ENCODE results near the gene SYNPO.

The SYNPO gene

GRCh38 chr5:150625831-150626746 lies 14.4 kb upstream of the SYNPO start:
- DNase-seq (ENCODE audit: extremely low spot score), result no peak
- TF ChIP-seq HDGF (IDR thresholded peaks at IDR 0.05; ENCODE audit: borderline replicate concordance) (no peak), L3MBTL2 (conservative IDR thresholded peaks at IDR 0.05) (no peak)
- POLR2A ChIA-PET, result interaction anchor here (1.0 kb wide), 2 partner anchors 12 to 29 kb away, joined by 3 read pairs; no protein-coding TSS in a partner anchor
- CTCF ChIA-PET, result interaction anchor here (0.7 to 1.1 kb wide), 3 partner anchors 8 to 894 kb away, joined by 3 to 4 read pairs (median 3); partner anchors contain the start of gene SYNPO

DNA sequence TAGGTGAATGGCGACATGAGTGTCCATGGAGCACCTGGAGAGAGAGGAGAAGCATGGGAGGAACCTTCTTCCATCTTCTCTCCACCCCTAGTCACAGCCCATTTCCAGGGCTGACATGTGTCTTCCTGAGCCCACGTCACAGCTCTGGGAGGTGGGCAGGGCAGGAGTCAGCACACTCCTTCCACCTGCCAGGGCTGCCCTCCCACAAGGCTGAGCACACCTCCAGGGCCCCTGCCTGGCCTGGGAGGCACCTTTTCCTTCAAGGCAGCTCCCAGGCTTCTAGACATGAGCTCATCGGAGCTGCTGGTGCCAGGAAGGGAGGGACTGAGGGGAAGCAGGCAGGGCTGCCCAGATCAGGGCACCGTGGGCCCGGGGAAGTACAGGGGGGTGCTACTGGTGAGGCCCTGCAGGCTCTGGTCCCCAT lies 13.6 kb upstream of the SYNPO start:
- CTCF ChIA-PET, result interaction anchor here (0.8 to 1.1 kb wide), 2 partner anchors 13 to 894 kb away, joined by 3 to 4 read pairs; partner anchors contain the start of gene SYNPO
- no peak for DNase-seq (ENCODE audit: extremely low spot score)
- POLR2A ChIA-PET, result interaction anchor here (1.0 to 1.4 kb wide), 3 partner anchors 11 to 74 kb away, joined by 3 to 4 read pairs (median 3); partner anchors contain the start of gene RBM22
- no peak for TF ChIP-seq ZNF384 (IDR thresholded peaks at IDR 0.05)
- TF ChIP-seq CTBP1 (IDR thresholded peaks at IDR 0.05; ENCODE audit: borderline replicate concordance), result no peak
- no peak for TF ChIP-seq HDGF (IDR thresholded peaks at IDR 0.05; ENCODE audit: borderline replicate concordance)
- TF ChIP-seq BHLHE40 (IDR thresholded peaks at IDR 0.05; ENCODE audit: borderline replicate concordance), result no peak
- TF ChIP-seq NFRKB (IDR thresholded peaks at IDR 0.05), result no peak
- no peak for TF ChIP-seq FOXM1 (IDR thresholded peaks at IDR 0.05; ENCODE audit: borderline replicate concordance)
- TF ChIP-seq FOXA1 (IDR thresholded peaks at IDR 0.05), result no peak
- TF ChIP-seq, protein P1, sequence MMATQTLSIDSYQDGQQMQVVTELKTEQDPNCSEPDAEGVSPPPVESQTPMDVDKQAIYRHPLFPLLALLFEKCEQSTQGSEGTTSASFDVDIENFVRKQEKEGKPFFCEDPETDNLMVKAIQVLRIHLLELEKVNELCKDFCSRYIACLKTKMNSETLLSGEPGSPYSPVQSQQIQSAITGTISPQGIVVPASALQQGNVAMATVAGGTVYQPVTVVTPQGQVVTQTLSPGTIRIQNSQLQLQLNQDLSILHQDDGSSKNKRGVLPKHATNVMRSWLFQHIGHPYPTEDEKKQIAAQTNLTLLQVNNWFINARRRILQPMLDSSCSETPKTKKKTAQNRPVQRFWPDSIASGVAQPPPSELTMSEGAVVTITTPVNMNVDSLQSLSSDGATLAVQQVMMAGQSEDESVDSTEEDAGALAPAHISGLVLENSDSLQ (IDR thresholded peaks at IDR 0.05), result no peak
- TF ChIP-seq TARDBP (IDR thresholded peaks at IDR 0.05), result no peak
- no peak for TF ChIP-seq LEF1 (IDR thresholded peaks at IDR 0.05; ENCODE audit: borderline replicate concordance)
- TF ChIP-seq SP1 (IDR thresholded peaks at IDR 0.05), result no peak
- no peak for TF ChIP-seq FOXK2 (IDR thresholded peaks at IDR 0.05)
- TF ChIP-seq L3MBTL2 (conservative IDR thresholded peaks at IDR 0.05), result no peak

- POLR2A ChIA-PET, result interaction anchor here (1.4 kb wide), 1 partner anchor 73 kb away, joined by 4 read pairs; the partner anchor contains the start of gene RBM22
- TF ChIP-seq ELF4 (IDR thresholded peaks at IDR 0.05) (no peak), SUZ12 (IDR thresholded peaks at IDR 0.05) (no peak), BHLHE40 (IDR thresholded peaks at IDR 0.05; ENCODE audit: borderline replicate concordance) (no peak), TARDBP (IDR thresholded peaks at IDR 0.05) (no peak), FOXK2 (IDR thresholded peaks at IDR 0.05) (no peak), L3MBTL2 (conservative IDR thresholded peaks at IDR 0.05) (no peak), LEF1 (IDR thresholded peaks at IDR 0.05; ENCODE audit: borderline replicate concordance) (no peak), ZNF384 (IDR thresholded peaks at IDR 0.05) (no peak), CTBP1 (IDR thresholded peaks at IDR 0.05; ENCODE audit: borderline replicate concordance) (no peak), SP1 (IDR thresholded peaks at IDR 0.05) (no peak), NFRKB (IDR thresholded peaks at IDR 0.05) (no peak), ARNT (IDR thresholded peaks at IDR 0.05) (no peak), FOXM1 (IDR thresholded peaks at IDR 0.05; ENCODE audit: borderline replicate concordance) (no peak), FOXA1 (IDR thresholded peaks at IDR 0.05) (no peak), HDGF (IDR thresholded peaks at IDR 0.05; ENCODE audit: borderline replicate concordance) (no peak)
- TF ChIP-seq, protein P1 (IDR thresholded peaks at IDR 0.05), result no peak
- CTCF ChIA-PET, result interaction anchor here (0.6 kb wide), 1 partner anchor 15 kb away, joined by 3 read pairs; no protein-coding TSS in a partner anchor
- DNase-seq (ENCODE audit: extremely low spot score), result no peak
Observed at GRCh38 chr5:150627731-150628545, 12.5 kb upstream of the SYNPO start.

DNA sequence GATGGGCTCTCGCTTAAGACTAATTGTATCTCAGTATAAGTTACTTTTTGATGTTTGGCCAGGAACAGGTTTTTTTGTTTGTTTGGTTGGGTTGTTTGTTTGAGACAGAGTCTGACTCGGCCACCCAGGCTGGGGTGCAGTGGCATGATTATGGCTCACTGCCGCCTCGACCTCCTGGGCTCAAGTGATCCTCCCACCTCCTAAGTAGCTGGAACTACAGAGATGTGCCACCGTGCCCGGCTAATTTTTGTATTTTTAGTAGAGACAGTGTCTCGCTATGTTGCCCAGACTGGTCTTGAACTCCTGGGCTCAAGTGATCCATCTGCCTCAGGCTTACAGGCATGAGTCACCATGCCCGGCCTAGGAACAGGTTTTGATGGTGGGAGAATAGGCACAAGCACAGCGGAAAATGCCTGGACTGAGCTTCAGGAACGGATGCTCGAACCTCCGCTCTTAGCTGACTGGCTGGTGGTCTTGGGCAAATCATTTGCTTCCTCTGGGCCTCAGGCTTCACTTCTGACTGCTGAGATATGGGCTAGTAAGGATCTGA lies 11.4 kb upstream of the SYNPO start:
- DNase-seq (ENCODE audit: extremely low spot score), result no peak
- TF ChIP-seq, protein P1 (IDR thresholded peaks at IDR 0.05), result no peak
- no peak for TF ChIP-seq ZNF384 (IDR thresholded peaks at IDR 0.05)
- TF ChIP-seq ARNT (IDR thresholded peaks at IDR 0.05), result no peak
- no peak for TF ChIP-seq BHLHE40 (IDR thresholded peaks at IDR 0.05; ENCODE audit: borderline replicate concordance)
- no peak for TF ChIP-seq FOXM1 (IDR thresholded peaks at IDR 0.05; ENCODE audit: borderline replicate concordance)
- no peak for TF ChIP-seq TARDBP (IDR thresholded peaks at IDR 0.05)
- ChIA-PET CTCF (interaction anchor here (1.2 kb wide), 1 partner anchor 9 kb away, joined by 3 read pairs; no protein-coding TSS in a partner anchor), POLR2A (no interaction called here)

GRCh38 chr5:150630016-150630415 lies 10.4 kb upstream of the SYNPO start:
- DNase-seq (ENCODE audit: extremely low spot score), result no peak
- POLR2A ChIA-PET, result no interaction called here
- TF ChIP-seq SUZ12 (IDR thresholded peaks at IDR 0.05) (no peak), SP1 (IDR thresholded peaks at IDR 0.05) (no peak), ZNF384 (IDR thresholded peaks at IDR 0.05) (no peak), CTBP1 (IDR thresholded peaks at IDR 0.05; ENCODE audit: borderline replicate concordance) (no peak), LEF1 (IDR thresholded peaks at IDR 0.05; ENCODE audit: borderline replicate concordance) (no peak), BHLHE40 (IDR thresholded peaks at IDR 0.05; ENCODE audit: borderline replicate concordance) (no peak), HDGF (IDR thresholded peaks at IDR 0.05; ENCODE audit: borderline replicate concordance) (no peak), ARNT (IDR thresholded peaks at IDR 0.05) (no peak), NFRKB (IDR thresholded peaks at IDR 0.05) (no peak), TARDBP (IDR thresholded peaks at IDR 0.05) (no peak), FOXM1 (IDR thresholded peaks at IDR 0.05; ENCODE audit: borderline replicate concordance) (no peak), ELF4 (IDR thresholded peaks at IDR 0.05) (no peak), FOXK2 (IDR thresholded peaks at IDR 0.05) (no peak), FOXA1 (IDR thresholded peaks at IDR 0.05) (no peak), L3MBTL2 (conservative IDR thresholded peaks at IDR 0.05) (no peak)
- TF ChIP-seq, protein P1 (IDR thresholded peaks at IDR 0.05), result no peak
- CTCF ChIA-PET, result no interaction called here
